CD4-positive, alpha-beta T cell treated with Interleukin-12 subunit alpha and Interleukin-12 subunit beta, for 1 hour (primary cell): ENCODE measurements around the gene ZBTB40.

Experiments used
- DNase-seq: peaks from one replicate; pipeline ENCODE4 v3.0.0-alpha.2; 2020

The ZBTB40 gene

GRCh38 chr1:22428672-22429071, 23.0 kb upstream of the ZBTB40 start:
- DNase-seq = peak; percentile 51

DNA sequence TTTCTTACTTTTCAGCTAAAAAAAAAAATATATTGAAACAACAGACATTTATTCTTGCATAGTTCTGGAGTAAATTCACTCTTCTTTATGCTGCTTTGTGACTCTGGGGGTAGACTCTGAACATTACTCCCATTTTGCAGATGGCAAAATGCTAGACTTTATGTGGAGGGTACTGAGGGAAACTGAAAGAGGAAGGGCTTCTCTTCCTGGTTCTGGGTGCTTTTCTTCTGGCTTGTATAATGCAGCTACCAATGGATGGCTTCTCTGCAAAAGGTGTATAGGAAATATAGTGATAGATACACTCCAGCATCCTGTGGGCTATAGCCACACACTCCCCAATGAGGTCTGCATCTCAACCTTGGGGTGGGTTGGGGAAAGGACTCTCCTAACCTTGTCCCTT, 19.7 kb upstream of the ZBTB40 start:
- DNase-seq = no peak

DNA sequence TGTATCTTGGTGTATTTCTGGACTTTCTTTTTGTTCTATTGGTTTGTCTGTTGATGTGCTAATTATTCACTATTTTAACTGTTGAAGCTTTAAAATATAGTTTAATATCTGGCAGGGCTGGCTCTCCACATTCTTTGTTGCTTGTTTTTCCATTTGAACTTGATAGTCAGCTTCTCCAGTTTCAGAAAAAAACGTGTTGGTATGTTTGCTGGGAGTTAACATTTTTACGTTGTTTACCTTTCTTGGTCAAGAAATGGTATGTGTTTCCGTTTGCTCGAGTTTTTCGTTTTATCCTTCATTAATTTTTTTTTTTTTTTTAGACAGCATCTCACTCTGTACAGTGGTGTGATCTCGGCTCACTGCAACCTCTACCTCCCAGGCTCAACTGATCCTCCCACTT, 16.9 kb upstream of the ZBTB40 start:
- no peak for DNase-seq

GRCh38 chr1:22436948-22437347, 14.7 kb upstream of the ZBTB40 start:
- no peak for DNase-seq

DNA sequence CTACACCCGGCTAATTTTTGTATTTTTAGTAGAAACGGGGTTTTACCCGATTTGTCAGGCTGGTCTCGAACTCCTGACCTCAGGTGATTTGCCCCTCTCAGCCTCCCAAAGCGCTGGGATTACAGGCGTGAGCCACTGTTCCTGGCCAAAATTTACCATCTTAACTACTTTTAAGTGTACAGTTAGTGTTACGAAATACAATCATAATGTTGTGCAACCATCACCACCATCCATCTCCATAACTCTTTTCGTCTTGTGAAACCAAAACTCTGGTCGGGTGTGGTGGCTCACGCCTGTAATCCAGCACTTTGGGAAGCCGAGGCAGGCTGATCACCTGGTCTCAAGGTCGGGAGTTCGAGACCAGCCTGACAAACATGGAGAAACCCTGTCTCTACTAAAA, 14.1 kb upstream of the ZBTB40 start:
- DNase-seq = no peak

- no peak for DNase-seq
These were observed 11.1 kb upstream of the ZBTB40 start for GRCh38 chr1:22440582-22440981.

- no peak for DNase-seq
These were observed 9.3 kb upstream of the ZBTB40 start for GRCh38 chr1:22442212-22442894.

- DNase-seq = no peak
These were observed 8.3 kb upstream of the ZBTB40 start for GRCh38 chr1:22443332-22443731.

- no peak for DNase-seq
These were observed 6.8 kb upstream of the ZBTB40 start for GRCh38 chr1:22444856-22445255.

- no peak for DNase-seq
These were observed 4.0 kb upstream of the ZBTB40 start for GRCh38 chr1:22447621-22448111.

- no peak for DNase-seq
These were observed 2.0 kb upstream of the ZBTB40 start for GRCh38 chr1:22449636-22450035.

DNA sequence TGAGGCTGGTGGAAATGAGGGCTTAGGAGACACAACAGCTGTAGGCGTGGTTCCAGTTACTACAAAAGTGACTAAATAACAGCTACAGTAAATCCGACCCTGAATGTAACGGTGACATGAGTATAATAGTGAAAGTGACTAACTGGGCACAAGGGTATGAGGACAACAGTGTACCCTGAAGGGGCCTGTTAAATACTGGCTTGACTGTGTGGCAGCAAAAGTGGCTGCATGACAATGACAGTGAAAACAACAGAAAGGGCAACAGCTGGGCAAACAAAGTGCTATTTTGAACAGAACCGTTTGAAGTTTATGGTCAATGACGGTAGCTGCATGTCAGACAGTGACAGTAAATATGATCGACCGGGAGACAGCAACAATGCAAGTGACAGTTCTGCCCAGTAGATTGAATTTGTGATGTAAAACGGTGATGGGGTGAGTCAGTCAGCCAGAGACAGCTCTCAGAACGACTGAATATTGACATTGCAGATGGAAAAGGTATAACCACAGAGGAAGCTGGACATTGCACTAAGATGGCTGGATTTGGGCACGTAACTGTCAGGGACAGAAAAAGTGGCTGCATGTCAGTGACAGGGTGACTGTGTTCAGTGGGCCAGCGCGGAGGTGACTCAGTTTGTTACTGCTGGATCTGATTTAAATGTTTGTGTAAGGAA, 1.2 kb upstream of the ZBTB40 start:
- no peak for DNase-seq

- no peak for DNase-seq
These were observed 868 bp downstream of the ZBTB40 start for GRCh38 chr1:22452481-22452957.

DNA sequence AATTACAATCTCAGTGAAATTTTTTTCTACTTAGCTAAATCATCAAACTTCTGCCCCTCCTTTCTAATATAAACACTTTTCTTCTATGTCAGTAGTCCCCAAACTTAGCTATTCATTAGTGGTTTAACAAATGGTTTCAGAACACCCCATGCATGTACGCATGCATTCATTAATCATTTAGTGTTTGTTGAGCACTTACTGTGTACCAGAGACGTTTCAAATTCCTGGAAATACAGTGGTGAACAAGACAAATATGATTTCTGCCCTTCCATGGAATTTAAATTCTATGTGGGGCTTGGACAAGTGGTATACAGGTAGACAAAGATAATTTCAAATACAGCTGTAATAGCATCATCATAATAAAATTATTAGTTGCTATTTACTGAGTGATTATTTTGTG, 1.5 kb downstream of the ZBTB40 start:
- DNase-seq = no peak

DNA sequence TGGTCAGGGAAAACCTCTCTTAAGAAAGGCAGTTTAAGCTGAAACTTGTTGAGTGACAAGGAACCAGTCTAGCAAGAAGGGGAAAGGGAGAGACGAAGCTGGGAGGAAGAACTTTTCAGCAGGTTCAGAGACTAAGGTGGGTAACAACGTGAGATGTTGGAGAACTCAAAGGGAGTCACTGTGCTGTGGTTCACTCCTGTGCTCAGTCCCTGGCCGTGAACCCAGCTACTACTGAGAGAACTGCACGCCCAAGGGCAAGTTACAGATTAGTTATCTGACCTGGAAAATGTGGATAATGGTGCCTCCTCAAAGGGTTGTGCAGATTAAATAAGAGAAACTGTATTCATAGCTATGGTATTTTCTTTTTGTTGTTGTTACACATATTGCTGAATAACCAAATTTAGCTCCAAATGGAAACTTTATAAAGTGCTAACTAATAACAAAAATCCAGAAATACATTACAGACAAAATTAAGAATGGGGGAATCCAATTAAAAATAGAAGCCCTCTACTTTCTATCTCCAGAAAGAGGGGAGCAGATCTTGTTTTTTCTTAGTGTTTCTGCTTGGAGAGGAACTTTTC, 2.9 kb downstream of the ZBTB40 start:
- DNase-seq = no peak

DNA sequence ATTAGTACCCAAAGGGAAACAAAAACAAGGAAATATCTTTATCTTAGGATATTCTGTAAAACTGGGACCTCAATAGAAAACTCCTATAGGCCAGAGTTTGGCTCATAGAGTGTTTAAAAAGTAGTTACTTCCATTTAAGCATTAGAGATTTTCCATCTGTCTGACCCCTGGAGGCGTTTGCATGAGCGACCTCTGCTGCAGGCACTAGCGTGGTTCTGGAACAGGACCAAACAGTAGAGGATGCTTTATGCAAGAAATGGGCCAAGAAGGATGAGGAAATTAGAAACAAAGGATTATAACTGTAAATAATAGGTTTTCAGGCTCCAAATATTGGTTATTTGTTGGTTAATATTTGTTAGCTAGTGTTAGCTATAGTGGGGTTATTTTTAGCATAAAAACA, 5.7 kb downstream of the ZBTB40 start:
- DNase-seq = no peak

GRCh38 chr1:22457836-22458235, 6.2 kb downstream of the ZBTB40 start:
- no peak for DNase-seq

GRCh38 chr1:22461100-22461499, 9.4 kb downstream of the ZBTB40 start:
- no peak for DNase-seq

DNA sequence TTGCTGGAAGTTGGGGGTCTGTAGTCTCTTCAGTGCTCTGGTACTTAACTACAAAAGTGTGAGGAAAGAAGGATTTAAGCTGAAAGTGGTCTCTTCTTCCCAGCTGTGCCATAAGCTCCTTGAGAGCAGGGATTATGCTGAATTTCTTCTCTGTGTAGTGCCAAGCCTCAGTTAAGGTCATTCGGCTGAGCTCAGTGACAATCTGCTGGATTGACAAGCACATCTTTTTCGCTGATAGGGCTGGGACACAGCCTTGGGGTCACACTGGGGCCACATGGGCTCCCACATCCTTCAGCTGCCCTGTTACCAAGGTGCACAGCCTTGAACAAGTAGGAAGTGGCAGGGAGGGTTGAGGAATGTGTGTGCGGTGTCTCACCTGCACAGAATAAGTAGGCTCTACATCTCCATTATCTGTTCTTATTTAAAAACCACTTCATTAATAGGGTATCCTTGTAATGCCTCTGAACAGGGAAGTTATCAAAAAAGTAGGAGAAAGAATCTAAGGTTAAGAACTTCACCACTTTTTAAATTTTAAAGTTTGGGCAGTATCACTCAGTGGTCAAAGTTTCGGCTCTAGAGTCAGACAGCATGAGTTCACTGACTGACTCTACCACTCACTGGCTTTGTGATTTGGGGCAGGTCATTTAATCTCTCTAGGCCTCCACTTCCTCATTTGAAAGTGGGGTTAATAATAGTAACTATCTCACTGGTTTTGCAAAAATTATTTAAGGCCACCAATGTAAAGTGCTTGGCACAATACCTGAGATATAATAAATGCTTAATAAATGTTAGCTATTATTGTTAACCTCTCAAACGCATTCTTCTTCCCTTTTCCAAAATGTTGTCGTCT, 10.3 kb downstream of the ZBTB40 start:
- DNase-seq = no peak

DNA sequence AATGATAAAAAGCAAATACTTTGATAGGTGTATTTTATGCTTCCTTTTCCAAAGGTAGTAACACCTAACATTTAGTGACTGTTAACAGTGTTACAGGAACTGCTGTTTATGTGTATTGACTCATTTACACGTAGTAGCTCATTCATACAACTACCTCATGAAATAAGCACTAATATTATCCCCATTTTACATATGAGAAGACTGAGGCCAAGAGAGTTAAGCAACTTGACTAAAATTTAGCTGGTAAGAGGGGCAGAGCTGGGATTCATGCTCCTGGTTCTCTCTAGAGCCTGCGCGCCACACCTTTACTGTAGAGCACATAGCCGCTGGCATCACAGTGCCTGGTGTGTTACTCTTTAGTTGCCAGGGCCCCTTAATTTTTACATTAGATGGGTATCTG, 11.3 kb downstream of the ZBTB40 start:
- no peak for DNase-seq

DNA sequence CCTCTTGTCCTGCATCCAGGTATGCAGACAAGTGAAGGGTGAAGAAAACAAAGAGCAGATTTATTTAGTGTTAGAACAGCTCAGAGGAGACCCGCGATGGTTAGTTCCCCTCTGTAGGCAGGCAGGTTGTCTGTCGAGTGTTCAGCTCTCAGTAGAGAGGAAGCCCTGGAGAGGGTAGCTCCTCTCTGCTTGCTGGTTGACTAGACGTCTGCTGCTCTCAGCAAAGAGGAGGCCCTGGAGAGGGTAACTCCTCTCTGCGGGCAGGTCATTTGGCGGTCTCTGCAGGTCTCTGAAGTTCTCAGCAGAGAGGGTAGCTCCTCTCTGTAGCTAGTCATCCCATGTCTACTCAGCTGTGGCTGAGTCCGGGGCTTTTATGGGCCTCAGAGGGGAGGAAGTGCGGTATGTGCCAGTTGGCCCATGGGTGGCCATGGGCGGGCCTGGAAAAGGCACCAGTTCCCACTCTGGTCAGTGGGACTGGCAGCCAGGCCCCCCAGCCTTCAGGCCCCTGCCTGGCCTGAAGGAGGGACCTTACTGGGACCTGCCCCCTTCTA, 13.4 kb downstream of the ZBTB40 start:
- no peak for DNase-seq

- DNase-seq = no peak
These were observed 14.0 kb downstream of the ZBTB40 start for GRCh38 chr1:22465671-22466070.

DNA sequence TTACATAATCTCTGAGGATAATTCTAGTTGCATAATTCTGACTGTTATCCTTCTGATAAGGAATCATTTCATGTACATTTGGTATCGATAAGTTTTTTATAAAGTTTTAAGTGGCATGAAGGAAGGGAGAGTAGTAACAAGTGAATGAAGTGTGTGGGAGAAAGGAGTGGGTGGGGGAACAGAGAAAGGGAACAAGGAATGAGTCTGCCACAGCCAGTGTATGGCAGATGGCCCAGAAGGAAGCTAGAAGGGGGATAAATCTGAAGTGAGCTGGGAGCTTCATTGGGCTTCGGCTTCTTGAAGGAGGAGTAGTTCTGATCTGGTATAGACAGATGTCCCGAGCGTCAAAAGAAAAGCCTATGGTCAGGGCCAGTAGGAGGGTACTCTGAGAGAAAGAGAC, 18.6 kb downstream of the ZBTB40 start:
- DNase-seq = no peak
